Psoas muscle (tissue), 8 donors: ENCODE results near the gene VSNL1. TPM values are rescaled to one million over a fixed set of nuclear protein-coding genes. Genes with fewer than 3 reads are reported as not detected.

Source experiments
- ATAC-seq, 4 donors: fragments of 200-7000 bp; cut with Tn5 transposase; one replicate each; pipeline ENCODE4 v1.9.1; 2020; ENCODE audit warnings: moderate library complexity in 3 of 4, mild to moderate bottlenecking in 2 of 4
- DNase-seq, 2 donors: peaks; one replicate each; pipeline ENCODE4 v3.0.0-alpha.2; 2020
- H3K27ac ChIP-seq: fragments of 200-600 bp; one replicate; pipeline ENCODE4 v1.8.0; 2022
- H3K27me3 ChIP-seq, 3 donors: fragments of 200-600 bp in 1 of 3; one replicate each; pipeline versions ENCODE4 v1.6.1 to v1.8.0; 2013 to 2022; ENCODE audit warnings: low read length in 2 of 3, mild to moderate bottlenecking in 2 of 3, moderate library complexity in 1 of 3; ENCODE audit not compliant: insufficient read depth in 3 of 3
- H3K36me3 ChIP-seq, 2 donors: fragments of 200-600 bp in 1 of 2; one replicate each; pipeline versions ENCODE4 v1.6.1 to v1.8.0; 2013 to 2022; ENCODE audit warnings: low read depth in 1 of 2, mild to moderate bottlenecking in 1 of 2, moderate library complexity in 1 of 2; ENCODE audit not compliant: insufficient read depth in 1 of 2
- H3K4me1 ChIP-seq: fragments of 200-600 bp; one replicate; pipeline ENCODE4 v1.8.0; 2022
- H3K4me3 ChIP-seq: fragments of 200-600 bp; one replicate; pipeline ENCODE4 v1.8.0; 2022; ENCODE audit warnings: mild to moderate bottlenecking
- H3K9me3 ChIP-seq: fragments of 200-600 bp; one replicate; pipeline ENCODE4 v1.8.0; 2022
- CTCF ChIP-seq: fragments of 200-600 bp; IDR thresholded peaks from one replicate; pipeline ENCODE4 v1.8.0; 2022; ENCODE audit warnings: antibody characterized with exemption
- WGBS, 3 donors: extraction: QIAGEN DNeasy Blood & Tissue Kit; methylation state at CpG; one replicate each; pipeline versions ENCODE4 v1.1.6 to v1.1.7; 2013; 5-methylcytosine and 5-hydroxymethylcytosine counted together
- intact Hi-C, 2 donors: fragments of 100-400 bp; cut with DNase I; formaldehyde crosslinking; loops; one replicate each; pipeline versions ENCODE4 v1.11.0 to v1.14.2; 2022
- polyA plus RNA-seq, 3 donors: library from polyadenylated mRNA; stranded (reverse); fragments of 200-250 nt; gene quantifications; one replicate each; pipeline ENCODE4 v1.2.3, GENCODE V29; 2013
- total RNA-seq, 4 donors: library from RNA; stranded (reverse); fragmentation: NEBNext Ultra II Directional in 2 of 4; extraction: Animal tissue kit (Norgen Biotek cat#: 25700) in 2 of 4; gene quantifications; one replicate each; pipeline versions ENCODE4 v1.2.1 to v1.2.4, GENCODE V29; 2021 to 2023
- donor health status: healthy with polysubstance abuse.
- donor health status: DM: no; HTN: no; CAD: no; lungs with moderate emphysema.
- donor health status: Bipolar disorder and iron deficiency.
- donor health status: healthy.
- donor health status: DM: yes; HTN: yes; CAD: no.
- donor health status: DM: no; HTN: no; CAD: no.
- donor health status: DM: no; HTN: no; CAD: no.
- donor health status: DM: yes; HTN: yes; CAD: no.

Gene VSNL1
- total and polyA plus RNA-seq, 7 donors: 0.05 to 0.52 (median 0.19) TPM; not detected in 3

GRCh38 chr2:17661460-17661859 lies 121.0 kb downstream of the VSNL1 start:
- intact Hi-C loops: no loop called here
- H3K36me3 ChIP-seq: peaks cover 2 to 34% of the 10 kb centered on the region in 2 donors
- no peak overlapping the region for H3K27ac ChIP-seq
- no peaks in the 10 kb centered on the region for H3K27me3 ChIP-seq
- ATAC-seq (no peak), DNase-seq (no peak)
- H3K4me3 ChIP-seq: no peak overlapping the region
- 93 to 94% (median 93%) methylated on average over 1 of the region's 1 CpG for WGBS, 3 donors
- no peaks in the 10 kb centered on the region for H3K9me3 ChIP-seq
- no peaks in the 10 kb centered on the region for H3K4me1 ChIP-seq
- no peak for TF ChIP-seq CTCF

GRCh38 chr2:17662723-17663122 lies 122.2 kb downstream of the VSNL1 start:
- no peaks in the 10 kb centered on the region for H3K27me3 ChIP-seq
- no peaks in the 10 kb centered on the region for H3K9me3 ChIP-seq
- no peak for DNase-seq
- H3K27ac ChIP-seq: no peak overlapping the region
- no peaks in the 10 kb centered on the region for H3K4me1 ChIP-seq
- intact Hi-C loops: no loop called here
- no peak for ATAC-seq
- no peak for TF ChIP-seq CTCF
- H3K36me3 ChIP-seq: peaks cover 2 to 38% of the 10 kb centered on the region in 2 donors
- H3K4me3 ChIP-seq: no peak overlapping the region
- WGBS, 3 donors: 74 to 79% (median 79%) methylated on average over 1 of the region's 1 CpG

GRCh38 chr2:17664534-17664933 lies 124.0 kb downstream of the VSNL1 start:
- Histone ChIP-seq H3K9me3 (no peaks in the 10 kb centered on the region), H3K36me3 (peaks cover 3 to 51% of the 10 kb centered on the region in 2 donors), H3K4me1 (no peaks in the 10 kb centered on the region), H3K27ac (no peak overlapping the region), H3K4me3 (no peak overlapping the region), H3K27me3 (no peaks in the 10 kb centered on the region)
- no peak for TF ChIP-seq CTCF
- intact Hi-C loops: no loop called here
- ATAC-seq (no peak), DNase-seq (no peak)
- 93 to 100% (median 100%) methylated on average over 1 of the region's 1 CpG for WGBS, 3 donors

GRCh38 chr2:17667898-17668297 lies 127.4 kb downstream of the VSNL1 start:
- Histone ChIP-seq H3K4me3 (no peak overlapping the region), H3K36me3 (peaks cover 3 to 50% of the 10 kb centered on the region in 2 donors), H3K4me1 (no peaks in the 10 kb centered on the region), H3K27ac (no peak overlapping the region), H3K9me3 (no peaks in the 10 kb centered on the region), H3K27me3 (no peaks in the 10 kb centered on the region)
- no peak for DNase-seq
- TF ChIP-seq CTCF: no peak
- 79 to 94% (median 83%) methylated on average over 1 of the region's 1 CpG for WGBS, 3 donors
- intact Hi-C loops: loop anchor here in 1 of 2 donors (5.0 kb wide), 1 partner anchor 196 kb away; no protein-coding TSS in a partner anchor
- ATAC-seq: no peak
